DMS114 treated with DMSO at 0.1 percent for 48 hours (cell line): ENCODE data around the gene HMGCLL1.

Experiments used
- DNase-seq: peaks from one replicate; lab custom pipeline; 2025; ENCODE audit not compliant: unreplicated experiment; lab: John Stamatoyannopoulos, UW

HMGCLL1 gene

GRCh38 chr6:55536391-55536956 lies 42.5 kb downstream of the HMGCLL1 start:
- DNase-seq: no peak

DNA sequence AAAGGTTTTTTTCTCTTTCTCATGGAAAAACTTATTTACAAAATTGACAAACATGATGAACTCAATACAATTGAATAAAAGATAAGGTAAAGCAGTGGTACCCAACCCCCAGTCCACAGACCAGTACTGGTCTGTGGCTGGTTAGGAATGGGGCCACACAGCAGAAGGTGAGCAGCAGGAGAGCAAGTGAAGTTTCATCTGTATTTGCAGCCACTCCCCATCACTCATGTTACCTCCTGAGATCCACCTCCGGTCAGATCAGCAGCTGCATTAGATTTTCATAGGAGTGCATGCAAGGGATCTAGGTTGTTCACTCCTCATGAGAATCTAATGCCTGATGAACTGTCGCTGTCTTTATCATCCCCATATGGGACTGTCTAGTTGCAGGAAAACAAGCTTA lies 47.5 kb downstream of the HMGCLL1 start:
- DNase-seq: no peak

GRCh38 chr6:55530931-55531330 lies 48.1 kb downstream of the HMGCLL1 start:
- DNase-seq: no peak

DNA sequence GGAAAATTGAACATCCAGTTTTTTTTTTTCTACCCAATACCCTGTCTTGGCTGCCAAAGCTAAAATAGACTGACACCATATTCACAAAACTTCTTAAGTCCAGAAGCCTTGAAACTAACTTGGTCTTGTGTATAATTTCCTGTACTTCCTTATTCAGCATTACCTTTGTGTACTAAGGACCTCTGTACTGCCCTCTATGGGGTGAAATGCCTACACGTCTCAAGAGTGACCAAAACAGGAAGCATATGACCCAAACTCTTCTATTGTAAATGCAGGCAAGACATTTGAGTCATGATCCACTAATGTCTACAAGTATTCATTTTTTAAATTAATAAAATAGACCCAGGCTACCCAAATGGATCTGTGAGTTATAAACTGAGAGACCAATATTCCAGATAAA lies 50.4 kb downstream of the HMGCLL1 start:
- no peak for DNase-seq

DNA sequence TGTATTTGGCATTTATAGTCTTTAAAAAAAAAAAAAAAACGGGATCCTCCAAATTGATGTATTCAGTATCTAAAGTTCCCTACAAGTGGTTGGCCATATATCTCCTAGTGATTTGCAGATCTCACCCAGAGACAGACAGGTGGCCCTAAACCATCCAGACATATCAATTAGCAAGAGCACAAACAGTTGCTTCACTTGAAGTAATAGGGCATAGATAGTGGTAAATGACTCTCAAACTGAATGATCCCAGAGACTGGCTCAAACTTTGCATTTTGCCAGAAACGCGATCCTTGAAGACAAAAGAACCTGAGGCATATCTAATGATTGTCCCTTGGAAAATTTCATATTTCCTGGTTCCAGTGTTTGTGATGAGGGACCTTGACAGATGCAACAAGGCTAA lies 54.6 kb downstream of the HMGCLL1 start:
- no peak for DNase-seq

DNA sequence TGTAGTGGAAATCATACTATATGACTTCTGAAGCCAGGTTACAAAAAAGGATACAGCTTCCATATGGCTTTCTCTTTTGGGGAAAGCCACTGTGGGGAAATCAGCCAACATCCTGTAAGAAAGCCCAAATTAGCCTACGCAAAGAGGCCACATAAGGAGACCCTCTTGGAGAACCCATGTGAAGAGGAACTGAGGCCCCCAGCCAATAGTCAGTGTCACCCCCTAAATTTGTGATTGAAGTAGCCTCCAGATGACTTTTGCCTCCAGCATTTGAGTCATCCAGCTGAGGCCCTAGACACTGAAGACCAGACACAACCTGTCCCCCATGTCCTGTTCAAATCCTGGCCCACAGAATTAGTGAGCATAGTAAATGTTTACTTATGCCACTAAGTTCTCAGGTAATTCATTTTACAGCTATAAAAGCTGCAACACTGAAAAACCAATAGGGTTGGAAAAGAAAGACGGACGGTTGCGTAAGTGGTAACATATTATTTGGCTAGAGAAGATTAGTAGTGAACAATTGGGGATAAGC lies 60.4 kb downstream of the HMGCLL1 start:
- DNase-seq: no peak

DNA sequence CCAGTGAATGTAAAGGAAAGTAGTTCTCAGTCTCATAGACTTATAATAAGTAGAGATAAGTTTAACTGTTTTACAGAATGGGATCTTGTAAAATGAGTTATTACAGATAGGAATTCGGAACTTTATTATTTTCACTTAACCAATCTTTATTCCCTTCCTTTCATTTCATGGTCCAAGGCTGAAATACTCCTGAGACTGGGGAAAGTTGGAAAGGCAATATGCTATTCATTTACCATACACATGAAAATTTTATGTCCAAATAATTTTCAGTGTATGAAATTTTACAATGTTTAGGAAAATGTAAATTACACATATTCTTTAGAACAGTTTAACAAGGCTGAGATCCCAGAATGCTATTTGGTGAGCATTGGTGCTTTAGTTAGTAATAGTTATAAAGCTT lies 62.3 kb downstream of the HMGCLL1 start:
- no peak for DNase-seq

- no peak for DNase-seq
Observed at GRCh38 chr6:55512904-55513303, 66.1 kb downstream of the HMGCLL1 start.

- no peak for DNase-seq
Observed at GRCh38 chr6:55511122-55511800, 67.7 kb downstream of the HMGCLL1 start.

DNA sequence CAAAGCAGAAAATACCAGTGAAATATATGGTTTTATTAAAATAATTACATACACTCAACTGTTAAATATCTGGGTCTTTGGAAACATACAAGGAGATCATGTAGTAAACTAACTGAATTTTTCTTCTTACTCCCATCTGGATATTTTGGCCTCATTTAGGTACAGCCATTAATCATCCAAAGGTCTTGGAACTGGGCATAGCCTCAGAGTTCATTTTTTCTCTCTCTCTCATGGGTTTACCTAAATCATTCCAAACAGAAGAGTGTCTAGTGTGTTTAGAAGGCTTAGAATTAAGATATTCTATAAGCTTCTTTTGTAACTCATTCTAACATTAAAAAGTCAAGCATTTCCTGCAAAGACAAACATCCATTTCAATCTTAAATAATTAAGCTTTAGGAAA lies 79.4 kb downstream of the HMGCLL1 start:
- DNase-seq: no peak

GRCh38 chr6:55497694-55498093 lies 81.3 kb downstream of the HMGCLL1 start:
- DNase-seq: no peak

- DNase-seq: no peak
Observed at GRCh38 chr6:55496201-55496600, 82.8 kb downstream of the HMGCLL1 start.

GRCh38 chr6:55495277-55495676 lies 83.7 kb downstream of the HMGCLL1 start:
- no peak for DNase-seq

GRCh38 chr6:55494411-55494810 lies 84.6 kb downstream of the HMGCLL1 start:
- DNase-seq: no peak

- DNase-seq: no peak
Observed at GRCh38 chr6:55492259-55492658, 86.7 kb downstream of the HMGCLL1 start.

GRCh38 chr6:55490871-55491270 lies 88.1 kb downstream of the HMGCLL1 start:
- DNase-seq: no peak

GRCh38 chr6:55474382-55474781 lies 104.6 kb downstream of the HMGCLL1 start:
- DNase-seq: no peak

DNA sequence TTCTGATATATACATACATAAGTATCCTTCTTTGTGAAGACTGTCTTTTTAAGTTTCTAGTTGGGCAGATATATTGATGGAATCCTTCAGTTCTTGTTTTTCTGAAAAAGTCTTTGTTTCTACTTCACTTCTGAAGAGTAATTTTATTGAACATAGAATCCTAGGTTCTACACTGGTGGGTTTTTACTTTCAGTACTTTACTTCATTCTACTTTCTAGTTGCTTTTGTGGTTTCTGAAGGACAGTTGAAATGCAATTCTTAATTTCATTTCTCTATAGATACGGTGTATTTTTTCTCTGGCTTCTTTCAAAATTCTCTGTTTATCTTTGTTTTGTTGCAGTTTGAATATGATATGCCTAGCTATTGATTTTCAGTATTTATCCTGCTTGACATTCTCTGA lies 105.3 kb downstream of the HMGCLL1 start:
- DNase-seq: no peak

- DNase-seq: no peak
Observed at GRCh38 chr6:55469951-55470366, 109.0 kb downstream of the HMGCLL1 start.

- no peak for DNase-seq
Observed at GRCh38 chr6:55456016-55456415, 123.0 kb downstream of the HMGCLL1 start.

GRCh38 chr6:55450005-55450404 lies 129.0 kb downstream of the HMGCLL1 start:
- no peak for DNase-seq

DNA sequence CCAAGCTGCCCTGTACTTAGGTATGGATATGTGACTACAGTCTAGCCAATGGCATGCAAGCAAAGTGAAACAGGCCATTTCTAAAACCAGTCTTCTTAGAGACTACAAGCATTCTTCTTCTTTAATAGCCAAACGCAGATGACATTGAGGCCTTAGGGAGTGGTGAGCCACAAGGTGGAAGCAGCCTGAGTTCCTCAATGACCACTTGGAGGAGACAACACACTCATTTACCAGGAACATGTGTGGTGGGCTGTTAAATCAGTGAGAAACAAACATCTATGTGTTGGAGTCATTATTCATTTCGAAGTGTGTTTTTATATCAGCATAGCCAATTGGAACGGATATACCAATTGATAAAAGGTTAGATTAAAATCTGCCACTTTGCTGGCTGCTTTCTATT lies 129.8 kb downstream of the HMGCLL1 start:
- DNase-seq: peak; percentile 4

- DNase-seq: no peak
Observed at GRCh38 chr6:55448451-55448850, 130.5 kb downstream of the HMGCLL1 start.
